HCT116 (cell line): Measurements from ENCODE around the gene PFKP. TPM values are rescaled to one million over a fixed set of nuclear protein-coding genes. Genes with fewer than 3 reads are reported as not detected.

Source experiments
- ATAC-seq: fragments of 200-7000 bp; cut with Tn5 transposase; 2 replicates; pipeline ENCODE4 v1.9.1; 2020; ENCODE audit warnings: mild to moderate bottlenecking, moderate library complexity
- BruUV-seq: library from RNA; stranded (reverse); fragments of 400-500 nt; replicated peaks from 2 replicates; lab custom pipeline; 2021; lab: Mats Ljungman, UMichigan
- CTCF ChIA-PET: fragments of 300-600 bp; sonication (Branson Sonifier 250); formaldehyde crosslinking; loops from one replicate; lab custom pipeline; 2021; ENCODE audit warnings: antibody characterized with exemption; lab: Charles Lee
- POLR2A ChIA-PET: fragments of 300-600, 350-600 bp; sonication (Branson Sonifier 250); formaldehyde crosslinking; loops from one replicate; lab custom pipeline; 2021; ENCODE audit warnings: antibody characterized with exemption; lab: Charles Lee
- RAD21 ChIA-PET, 2 experiments: fragments of 300-600 bp; sonication (Branson Sonifier 250); formaldehyde crosslinking; loops; one replicate each; lab custom pipeline; 2023; ENCODE audit warnings: low total read pairs in 2 of 2; ENCODE audit not compliant: uncharacterized antibody in 2 of 2, unreplicated experiment in 2 of 2, low non-redundant PET in 1 of 2; lab: Charles Lee
- DNase-seq: peaks from one replicate; pipeline ENCODE4 v3.0.0-alpha.2; 2010; ENCODE audit warnings: low read depth, low spot score
- H2AFZ ChIP-seq: fragments of 200-600 bp; shearing (Covaris generic), sonication (generic); 2 replicates; pipeline ENCODE4 v1.6.1; 2017; ENCODE audit warnings: low read depth, mixed run types, mixed read lengths, antibody characterized with exemption, low read length; ENCODE audit not compliant: poor library complexity, severe bottlenecking
- H3K27ac ChIP-seq: 2 replicates; pipeline ENCODE4 v1.5.1; 2012; ENCODE audit warnings: low read depth, low read length
- H3K27me3 ChIP-seq: fragments of 200-600 bp; sonication (generic); 2 replicates; pipeline ENCODE4 v1.6.1; 2016; ENCODE audit warnings: mixed run types, low read length, mixed read lengths; ENCODE audit not compliant: insufficient read depth
- H3K36me3 ChIP-seq, 2 experiments: fragments of 200-500 bp in 1 of 2; fragments of 200-600 bp in 1 of 2; sonication (Bioruptor generic) in 1 of 2; sonication (generic) in 1 of 2; 2 replicates each; pipeline versions ENCODE4 v1.5.1 to v1.6.1; 2014 to 2016; ENCODE audit warnings: low read length in 2 of 2, inconsistent platforms in 1 of 2, mixed read lengths in 1 of 2, mixed run types in 1 of 2; ENCODE audit not compliant: insufficient read depth in 2 of 2, control insufficient read depth in 1 of 2
- H3K4me1 ChIP-seq, 2 experiments: fragments of 200-600 bp in 1 of 2; sonication (generic) in 1 of 2; 2 replicates each; pipeline versions ENCODE4 v1.5.1 to v1.6.1; 2012 to 2017; ENCODE audit warnings: low read length in 2 of 2, inconsistent platforms in 1 of 2, mild to moderate bottlenecking in 1 of 2, mixed read lengths in 1 of 2, mixed run types in 1 of 2, moderate library complexity in 1 of 2; ENCODE audit not compliant: insufficient read depth in 2 of 2, control insufficient read depth in 1 of 2
- H3K4me2 ChIP-seq: fragments of 200-600 bp; sonication (generic); 2 replicates; pipeline ENCODE4 v1.6.1; 2017; ENCODE audit warnings: mixed run types, low read length, mixed read lengths
- H3K4me3 ChIP-seq, 2 experiments: fragments of 200-600 bp in 1 of 2; sonication (generic) in 1 of 2; replicated peaks in 1 of 2; 2 replicates each; pipeline ENCODE4 v1.5.1; 2011 to 2016; ENCODE audit warnings: low read length in 2 of 2, control low read depth in 1 of 2, low read depth in 1 of 2, mild to moderate bottlenecking in 1 of 2, mixed read lengths in 1 of 2, mixed run types in 1 of 2
- H3K79me2 ChIP-seq: fragments of 200-600 bp; sonication (generic); 2 replicates; pipeline ENCODE4 v1.6.1; 2017; ENCODE audit warnings: mild to moderate bottlenecking, mixed run types, low read length, moderate library complexity, mixed read lengths; ENCODE audit not compliant: insufficient read depth
- H3K9ac ChIP-seq: fragments of 200-600 bp; sonication (generic); 2 replicates; pipeline ENCODE4 v1.6.1; 2016; ENCODE audit warnings: low read length, mixed read lengths
- H3K9me2 ChIP-seq: fragments of 200-600 bp; sonication (generic), shearing (Covaris generic); 2 replicates; pipeline ENCODE4 v1.6.1; 2017; ENCODE audit warnings: mixed run types, mild to moderate bottlenecking, moderate library complexity; ENCODE audit not compliant: insufficient read depth
- H3K9me3 ChIP-seq, 2 experiments: fragments of 200-500 bp in 1 of 2; fragments of 200-600 bp in 1 of 2; sonication (Bioruptor generic) in 1 of 2; sonication (generic) in 1 of 2; 2 replicates each; pipeline ENCODE4 v1.6.1; 2014 to 2017; ENCODE audit warnings: low read length in 2 of 2, mixed read lengths in 2 of 2, inconsistent platforms in 1 of 2, low read depth in 1 of 2, mild to moderate bottlenecking in 1 of 2, mixed run types in 1 of 2, moderate library complexity in 1 of 2; ENCODE audit not compliant: control insufficient read depth in 1 of 2, insufficient read depth in 1 of 2
- H4K20me1 ChIP-seq: fragments of 200-600 bp; sonication (generic), shearing (Covaris generic); 2 replicates; pipeline ENCODE4 v1.6.1; 2017; ENCODE audit warnings: mixed run types, mild to moderate bottlenecking, moderate library complexity; ENCODE audit not compliant: insufficient read depth
- CEBPB ChIP-seq: IDR thresholded peaks from 2 replicates; pipeline ENCODE4 v1.6.1; 2012; ENCODE audit warnings: low read depth
- CTCF ChIP-seq, 3 experiments: fragments of 200-600 bp in 1 of 3; sonication (generic) in 1 of 3; IDR thresholded peaks in 2 of 3; conservative IDR thresholded peaks in 1 of 3; 2 replicates each; pipeline ENCODE4 v1.5.1; 2012 to 2017; ENCODE audit warnings: low read depth in 2 of 3, low read length in 2 of 3, antibody characterized with exemption in 1 of 3, borderline replicate concordance in 1 of 3, control low read depth in 1 of 3, mild to moderate bottlenecking in 1 of 3, mixed read lengths in 1 of 3, mixed run types in 1 of 3, moderate library complexity in 1 of 3; ENCODE audit not compliant: insufficient read depth in 1 of 3
- EGR1 ChIP-seq: IDR thresholded peaks from 2 replicates; pipeline ENCODE4 v1.6.1; 2012; ENCODE audit warnings: low read depth
- ELF1 ChIP-seq: IDR thresholded peaks from 2 replicates; pipeline ENCODE4 v1.6.1; 2012; ENCODE audit warnings: low read depth, borderline replicate concordance
- EZH2 ChIP-seq: fragments of 200-600 bp; sonication (generic); IDR thresholded peaks from 2 replicates; pipeline ENCODE4 v1.6.1; 2017; ENCODE audit warnings: antibody characterized with exemption, mixed run types
- FOSL1 ChIP-seq: IDR thresholded peaks from 2 replicates; pipeline ENCODE4 v1.6.1; 2012; ENCODE audit warnings: low read depth
- POLR2A ChIP-seq: IDR thresholded peaks from 2 replicates; pipeline ENCODE4 v1.7.0; 2011; ENCODE audit warnings: borderline replicate concordance; ENCODE audit not compliant: insufficient read depth, insufficient read length; ENCODE audit errors: extremely low read depth
- SP1 ChIP-seq: IDR thresholded peaks from 2 replicates; pipeline ENCODE4 v1.6.1; 2012; ENCODE audit warnings: low read depth
- SRF ChIP-seq: IDR thresholded peaks from 2 replicates; pipeline ENCODE4 v1.6.1; 2012; ENCODE audit warnings: low read depth
- TCF7L2 ChIP-seq: IDR thresholded peaks from 2 replicates; pipeline ENCODE4 v1.7.0; 2011; ENCODE audit warnings: borderline replicate concordance, inconsistent platforms; ENCODE audit not compliant: insufficient read depth, insufficient read length; ENCODE audit errors: extremely low read depth
- ZBTB33 ChIP-seq: IDR thresholded peaks from 2 replicates; pipeline ENCODE4 v1.6.1; 2011; ENCODE audit warnings: mild to moderate bottlenecking, low read length, moderate library complexity; ENCODE audit not compliant: insufficient replicate concordance; ENCODE audit errors: extremely low read depth
- ZFX ChIP-seq: fragments of 450-650 bp; IDR thresholded peaks from 2 replicates; pipeline ENCODE4 v1.6.1; 2017
- ZNF274 ChIP-seq: fragments of 200-500 bp; sonication (Bioruptor generic); IDR thresholded peaks from 2 replicates; pipeline ENCODE4 v1.6.1; 2014; ENCODE audit warnings: mild to moderate bottlenecking, low read depth, low read length, inconsistent platforms
- intact Hi-C: fragments of 100-400 bp; cut with micrococcal nuclease; formaldehyde crosslinking; loops from 2 replicates; pipeline ENCODE4 v1.10.0; 2022
- total RNA-seq: library from RNA; stranded (reverse); gene quantifications from one replicate; pipeline ENCODE4 v1.2.1, GENCODE V29; 2021; ENCODE audit not compliant: unreplicated experiment
- TF ChIP-seq, protein P1 (sequence below): IDR thresholded peaks from 2 replicates; pipeline ENCODE4 v1.6.1; 2012

Gene PFKP
- total RNA-seq, 1 experiment from 2014 or later, result 237 TPM

DNA sequence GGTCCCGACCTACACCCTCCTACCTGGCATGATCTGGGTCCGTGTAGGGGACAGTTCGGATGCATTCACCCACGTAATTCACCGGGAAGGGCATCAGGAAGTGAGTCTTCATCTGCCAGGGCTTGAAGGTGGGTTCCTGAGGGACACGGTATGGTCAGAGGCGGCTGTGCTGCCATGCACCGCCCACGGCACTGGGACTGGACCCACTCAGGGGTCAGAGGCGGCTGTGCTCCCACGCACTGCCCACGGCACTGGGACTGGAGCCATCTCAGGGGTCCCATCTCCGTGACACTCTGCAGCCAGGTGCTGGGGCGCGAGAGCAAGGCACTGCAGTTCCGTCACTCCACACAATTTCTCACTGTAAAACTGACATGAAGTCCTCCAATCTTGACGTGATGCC lies 76.0 kb downstream of the PFKP start:
- Histone ChIP-seq H3K9me3 (no peaks in the 10 kb centered on the region), H3K79me2 (no peaks in the 10 kb centered on the region), H3K27ac (no peak overlapping the region), H3K27me3 (no peaks in the 10 kb centered on the region), H3K4me1 (no peaks in the 10 kb centered on the region), H3K9ac (no peak overlapping the region), H3K4me3 (no peak overlapping the region), H4K20me1 (no peaks in the 10 kb centered on the region), H3K36me3 (peaks cover 37 to 44% of the 10 kb centered on the region in 2 experiments; a peak in 3 of 4 replicates), H3K9me2 (no peaks in the 10 kb centered on the region), H3K4me2 (no peak overlapping the region)
- no TSS peak for BruUV-seq
- ChIA-PET RAD21 (no interaction called here), POLR2A (no interaction called here), CTCF (no interaction called here)
- intact Hi-C loops, result no loop called here
- no peak for ATAC-seq
- TF ChIP-seq, protein P1, sequence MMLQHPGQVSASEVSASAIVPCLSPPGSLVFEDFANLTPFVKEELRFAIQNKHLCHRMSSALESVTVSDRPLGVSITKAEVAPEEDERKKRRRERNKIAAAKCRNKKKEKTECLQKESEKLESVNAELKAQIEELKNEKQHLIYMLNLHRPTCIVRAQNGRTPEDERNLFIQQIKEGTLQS, result no peak
- no peak for TF ChIP-seq ZFX
- TF ChIP-seq, all 23 proteins: peak for 0
- H2AFZ ChIP-seq, result no peak overlapping the region
- no peak for DNase-seq

DNA sequence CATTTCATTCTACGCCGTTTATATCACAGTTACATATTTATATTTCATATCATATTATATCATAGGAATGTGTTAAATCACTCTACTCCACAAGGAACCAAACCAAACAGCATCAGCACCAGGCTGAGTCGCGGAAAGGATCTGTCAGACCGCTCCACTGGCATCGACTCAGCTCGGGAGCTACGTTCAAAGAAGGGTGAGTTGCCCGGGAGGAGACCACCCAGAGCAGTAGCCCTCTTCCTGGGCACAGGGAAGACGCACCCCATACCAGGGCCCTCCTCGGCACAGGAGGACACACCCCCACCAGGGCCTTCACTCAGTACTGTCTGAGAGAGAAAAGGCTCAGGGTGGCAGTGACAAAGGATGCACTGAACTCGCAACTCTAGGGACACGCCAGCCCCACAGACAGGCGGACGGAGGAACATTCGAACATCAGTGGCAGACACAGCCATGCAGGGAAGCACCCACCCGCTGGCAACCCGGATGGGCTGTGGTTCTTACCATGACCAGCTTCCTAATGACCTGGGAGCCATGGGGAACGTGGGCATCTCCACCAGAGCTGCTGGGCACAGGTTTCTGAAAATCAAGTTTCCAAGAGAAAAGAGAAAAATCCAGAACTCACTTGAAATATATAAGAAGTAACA lies 76.6 kb downstream of the PFKP start:
- RAD21 ChIA-PET, result no interaction called here
- TF ChIP-seq TCF7L2 (no peak), POLR2A (no peak), ZBTB33 (no peak), CTCF (IDR thresholded peaks at IDR 0.05 in 2 of 3, conservative IDR thresholded peaks at IDR 0.05 in 1 of 3; ENCODE audit: borderline replicate concordance in 1 of 3, insufficient read depth in 1 of 3, low read depth in 2 of 3, low read length in 2 of 3) (no peak), EGR1 (no peak), FOSL1 (no peak), EZH2 (no peak), SRF (no peak), CEBPB (no peak), ELF1 (no peak), SP1 (no peak), ZNF274 (no peak)
- TF ChIP-seq, protein P1, result no peak
- intact Hi-C loops, result no loop called here
- ATAC-seq (no peak), DNase-seq (no peak)
- no peak overlapping the region for H2AFZ ChIP-seq
- H3K4me2 ChIP-seq, result no peak overlapping the region
- H3K4me3 ChIP-seq, result no peak overlapping the region
- POLR2A ChIA-PET, result no interaction called here
- H3K79me2 ChIP-seq, result no peaks in the 10 kb centered on the region
- no peaks in the 10 kb centered on the region for H3K9me2 ChIP-seq
- H3K27ac ChIP-seq, result no peak overlapping the region
- H3K27me3 ChIP-seq, result no peaks in the 10 kb centered on the region
- BruUV-seq, result no TSS peak
- H3K9ac ChIP-seq, result no peak overlapping the region
- CTCF ChIA-PET, result no interaction called here
- H4K20me1 ChIP-seq, result no peaks in the 10 kb centered on the region
- H3K4me1 ChIP-seq, result no peaks in the 10 kb centered on the region
- peaks cover 36 to 44% of the 10 kb centered on the region in 2 experiments; a peak in 3 of 4 replicates for H3K36me3 ChIP-seq
- H3K9me3 ChIP-seq, result no peaks in the 10 kb centered on the region
